Panc1 (cell line): ENCODE measurements around the gene ARGLU1. TPM values are rescaled to one million over a fixed set of nuclear protein-coding genes. Genes with fewer than 3 reads are reported as not detected.

Source experiments
- ATAC-seq: fragments of 200-7000 bp; cut with Tn5 transposase; 2 replicates; pipeline ENCODE4 v1.9.1; 2020; ENCODE audit warnings: mild to moderate bottlenecking, moderate library complexity
- BruUV-seq: library from RNA; stranded (reverse); fragments of 400-500 nt; replicated peaks from 2 replicates; lab custom pipeline; 2021; lab: Mats Ljungman, UMichigan
- CTCF ChIA-PET: fragments of 300-600 bp; sonication (Branson Sonifier 250); formaldehyde crosslinking; loops from one replicate; lab custom pipeline; 2022; ENCODE audit warnings: antibody characterized with exemption; lab: Charles Lee
- POLR2A ChIA-PET: fragments of 300-600 bp; sonication (Branson Sonifier 250); formaldehyde crosslinking; loops from one replicate; lab custom pipeline; 2022; ENCODE audit warnings: antibody characterized with exemption; lab: Charles Lee
- DNase-seq: peaks from one replicate; pipeline ENCODE4 v3.0.0-alpha.2; 2010; ENCODE audit warnings: low read depth, low spot score
- H3K27ac ChIP-seq: 2 replicates; pipeline ENCODE4 v1.5.1; 2011; ENCODE audit warnings: mild to moderate bottlenecking, low read length, inconsistent platforms
- H3K27me3 ChIP-seq: fragments of 200-500 bp; sonication (Bioruptor generic); 2 replicates; pipeline ENCODE4 v1.6.0; 2014; ENCODE audit warnings: low read length, inconsistent platforms; ENCODE audit not compliant: control insufficient read depth, insufficient read depth
- H3K36me3 ChIP-seq: fragments of 200-500 bp; sonication (Bioruptor generic); 2 replicates; pipeline ENCODE4 v1.5.1; 2014; ENCODE audit warnings: inconsistent platforms, mild to moderate bottlenecking, low read length, moderate library complexity; ENCODE audit not compliant: control insufficient read depth, insufficient read depth
- H3K4me1 ChIP-seq: 2 replicates; pipeline ENCODE4 v1.5.1; 2011; ENCODE audit warnings: inconsistent platforms, mild to moderate bottlenecking, low read length, moderate library complexity; ENCODE audit not compliant: control insufficient read depth, insufficient read depth
- H3K4me3 ChIP-seq, 2 experiments: 2 replicates each; pipeline ENCODE4 v1.5.1; 2011 to 2012; ENCODE audit warnings: low read depth in 2 of 2, low read length in 2 of 2, mild to moderate bottlenecking in 2 of 2, inconsistent platforms in 1 of 2, moderate library complexity in 1 of 2
- H3K9me3 ChIP-seq: fragments of 200-500 bp; sonication (Bioruptor generic); 2 replicates; pipeline ENCODE4 v1.5.1; 2014; ENCODE audit warnings: low read depth, mild to moderate bottlenecking, inconsistent platforms, low read length, moderate library complexity; ENCODE audit not compliant: control insufficient read depth, insufficient read depth
- CTCF ChIP-seq: fragments of 450-650 bp; IDR thresholded peaks from 2 replicates; pipeline ENCODE4 v1.5.1; 2017; ENCODE audit warnings: mild to moderate bottlenecking
- POLR2AphosphoS5 ChIP-seq: IDR thresholded peaks from 2 replicates; pipeline ENCODE4 v1.6.1; 2012; ENCODE audit warnings: mild to moderate bottlenecking, low read depth, low read length, moderate library complexity
- REST ChIP-seq, 2 experiments: IDR thresholded peaks; 2 replicates each; pipeline ENCODE4 v1.6.1; 2011 to 2012; ENCODE audit warnings: low read depth in 2 of 2, control low read depth in 1 of 2, low read length in 1 of 2, mild to moderate bottlenecking in 1 of 2, moderate library complexity in 1 of 2; ENCODE audit not compliant: insufficient read depth in 1 of 2
- SIN3A ChIP-seq: IDR thresholded peaks from 2 replicates; pipeline ENCODE4 v1.6.1; 2012; ENCODE audit warnings: low read depth, mild to moderate bottlenecking, low read length, moderate library complexity, borderline replicate concordance; ENCODE audit not compliant: insufficient read depth
- TCF7L2 ChIP-seq: IDR thresholded peaks from 2 replicates; pipeline ENCODE4 v1.6.1; 2011; ENCODE audit warnings: mild to moderate bottlenecking, low read depth, low read length, inconsistent platforms
- in situ Hi-C: cut with HindIII; loops from 2 replicates; pipeline ENCODE4 v1.10.0; 2016; ENCODE audit warnings: low sequenced_read_pairs, low pct_unique_long_range_greater_than_20kb
- intact Hi-C: fragments of 100-400 bp; cut with micrococcal nuclease; formaldehyde crosslinking; loops from one replicate; pipeline ENCODE4 v1.10.0; 2022; ENCODE audit not compliant: unreplicated experiment
- total RNA-seq: library from RNA; stranded (reverse); gene quantifications from one replicate; pipeline ENCODE4 v1.2.1, GENCODE V29; 2021; ENCODE audit not compliant: unreplicated experiment

ARGLU1 gene
- total RNA-seq, 1 experiment from 2014 or later = 38.5 TPM

GRCh38 chr13:106505295-106505694 is 62.6 kb downstream of the ARGLU1 start:
- in situ Hi-C loops = no loop called here
- Histone ChIP-seq H3K27ac (no peak overlapping the region), H3K27me3 (no peaks in the 10 kb centered on the region), H3K4me1 (no peaks in the 10 kb centered on the region; the same call in 1 of the 2 replicates), H3K36me3 (no peaks in the 10 kb centered on the region), H3K4me3 (no peak overlapping the region), H3K9me3 (no peaks in the 10 kb centered on the region)
- ATAC-seq (no peak), DNase-seq (no peak)
- no TSS peak for BruUV-seq
- TF ChIP-seq REST (IDR thresholded peaks at IDR 0.05; ENCODE audit: insufficient read depth in 1 of 2, low read depth in 2 of 2, low read length in 1 of 2) = no peak
- TF ChIP-seq SIN3A = no peak
- TF ChIP-seq TCF7L2 = no peak
- TF ChIP-seq CTCF = no peak
- TF ChIP-seq POLR2AphosphoS5 = no peak
- intact Hi-C loops = no loop called here
- CTCF ChIA-PET = no interaction called here
- POLR2A ChIA-PET = no interaction called here

- no peaks in the 10 kb centered on the region for H3K27me3 ChIP-seq
- H3K27ac ChIP-seq = no peak overlapping the region
- no peak overlapping the region for H3K4me3 ChIP-seq
- no peaks in the 10 kb centered on the region for H3K36me3 ChIP-seq
- ATAC-seq (no peak), DNase-seq (no peak)
- ChIA-PET CTCF (no interaction called here), POLR2A (no interaction called here)
- BruUV-seq = no TSS peak
- TF ChIP-seq CTCF = no peak
- no peak for TF ChIP-seq REST (IDR thresholded peaks at IDR 0.05; ENCODE audit: insufficient read depth in 1 of 2, low read depth in 2 of 2, low read length in 1 of 2)
- TF ChIP-seq TCF7L2 = no peak
- TF ChIP-seq SIN3A = no peak
- TF ChIP-seq POLR2AphosphoS5 = no peak
- H3K4me1 ChIP-seq = no peaks in the 10 kb centered on the region; the same call in 1 of the 2 replicates
- in situ Hi-C loops (no loop called here), intact Hi-C loops (no loop called here)
- no peaks in the 10 kb centered on the region for H3K9me3 ChIP-seq
These were observed 64.0 kb downstream of the ARGLU1 start for GRCh38 chr13:106503730-106504453.
